SK-MEL-5 (cell line): Measurements from ENCODE around the gene PIK3C3. TPM values are rescaled to one million over a fixed set of nuclear protein-coding genes. Genes with fewer than 3 reads are reported as not detected.

Experiments used
- DNase-seq: peaks from one replicate; pipeline ENCODE4 v3.0.0-alpha.2; 2016; ENCODE audit warnings: low read depth, low spot score
- in situ Hi-C: cut with HindIII; loops from 2 replicates; pipeline ENCODE4 v1.10.0; 2016; ENCODE audit warnings: low sequenced_read_pairs, high pct_unique_total_duplicates, low pct_unique_long_range_greater_than_20kb
- total RNA-seq: library from RNA; depleted of rRNA; stranded (reverse); fragments of >200 nt; shearing (Covaris generic); gene quantifications from 2 replicates; pipeline ENCODE4 v1.2.3, GENCODE V29; 2014

Gene PIK3C3
- total RNA-seq, 1 experiment from 2014 or later = 68.1 TPM

- DNase-seq = no peak
- in situ Hi-C loops = no loop called here
Observed at GRCh38 chr18:41949206-41949920, 5.7 kb upstream of the PIK3C3 start.

GRCh38 chr18:41955688-41956087, 654 bp downstream of the PIK3C3 start:
- in situ Hi-C loops = no loop called here
- peak; percentile 4 for DNase-seq

GRCh38 chr18:41959045-41959444, 4.0 kb downstream of the PIK3C3 start:
- in situ Hi-C loops = no loop called here
- no peak for DNase-seq

- in situ Hi-C loops = no loop called here
- no peak for DNase-seq
Observed at GRCh38 chr18:41965634-41966255, 10.7 kb downstream of the PIK3C3 start.

- in situ Hi-C loops = no loop called here
- no peak for DNase-seq
Observed at GRCh38 chr18:41966943-41967342, 11.9 kb downstream of the PIK3C3 start.

GRCh38 chr18:41967680-41968079, 12.6 kb downstream of the PIK3C3 start:
- no peak for DNase-seq
- in situ Hi-C loops = no loop called here

- in situ Hi-C loops = no loop called here
- DNase-seq = no peak
Observed at GRCh38 chr18:41969881-41970280, 14.8 kb downstream of the PIK3C3 start.

GRCh38 chr18:41972067-41972925, 17.3 kb downstream of the PIK3C3 start:
- in situ Hi-C loops = no loop called here
- no peak for DNase-seq

- in situ Hi-C loops = no loop called here
- no peak for DNase-seq
Observed at GRCh38 chr18:41973983-41974382, 18.9 kb downstream of the PIK3C3 start.

- in situ Hi-C loops = no loop called here
- no peak for DNase-seq
Observed at GRCh38 chr18:41974796-41975201, 19.8 kb downstream of the PIK3C3 start.

GRCh38 chr18:41975284-41975683, 20.2 kb downstream of the PIK3C3 start:
- in situ Hi-C loops = no loop called here
- DNase-seq = no peak

- DNase-seq = no peak
- in situ Hi-C loops = no loop called here
Observed at GRCh38 chr18:41977233-41977632, 22.2 kb downstream of the PIK3C3 start.

GRCh38 chr18:41982942-41983660, 28.1 kb downstream of the PIK3C3 start:
- in situ Hi-C loops = no loop called here
- no peak for DNase-seq

GRCh38 chr18:41985914-41986313, 30.9 kb downstream of the PIK3C3 start:
- in situ Hi-C loops = no loop called here
- no peak for DNase-seq

GRCh38 chr18:41989508-41989907, 34.5 kb downstream of the PIK3C3 start:
- DNase-seq = no peak
- in situ Hi-C loops = no loop called here

GRCh38 chr18:41992066-41992465, 37.0 kb downstream of the PIK3C3 start:
- in situ Hi-C loops = no loop called here
- DNase-seq = no peak

GRCh38 chr18:41992703-41993102, 37.7 kb downstream of the PIK3C3 start:
- in situ Hi-C loops = no loop called here

GRCh38 chr18:41993151-41993550, 38.1 kb downstream of the PIK3C3 start:
- in situ Hi-C loops = no loop called here
- no peak for DNase-seq

More at GRCh38 chr18:41992703-41993102, 37.7 kb downstream of the PIK3C3 start:
- no peak for DNase-seq
